K562 (cell line): Measurements from ENCODE around the gene EBI3. TPM values are rescaled to one million over a fixed set of nuclear protein-coding genes. Genes with fewer than 3 reads are reported as not detected.

Experiments
- ATAC-seq: fragments of 200-7000 bp; cut with Tn5 transposase; 3 replicates; pipeline ENCODE4 v1.9.1; 2020; ENCODE audit warnings: moderate library complexity
- BruUV-seq: library from RNA; stranded (reverse); fragments of 400-500 nt; replicated peaks from 2 replicates; lab custom pipeline; 2021; lab: Mats Ljungman, UMichigan
- CTCF ChIA-PET: fragments of 300-600 bp; formaldehyde crosslinking; extraction: SDS; loops from one replicate; lab custom pipeline; 2021; ENCODE audit warnings: low intra/inter-chr PET ratio; lab: Yijun Ruan, JAX
- POLR2A ChIA-PET: fragments of 300-600, 350-650 bp; sonication (Branson Sonifier 250); formaldehyde crosslinking; extraction: SDS; loops from one replicate; lab custom pipeline; 2021; ENCODE audit warnings: antibody characterized with exemption, inconsistent platforms; lab: Yijun Ruan, JAX
- DNase-seq, 4 experiments: peaks; one replicate each; pipeline versions ENCODE4 v3.0.0 to v3.0.0-alpha.2; 2011 to 2018; ENCODE audit warnings: low spot score in 3 of 4, mixed read lengths in 3 of 4; ENCODE audit errors: extremely low read depth in 1 of 4
- FAIRE-seq: peaks from 2 replicates; lab custom pipeline; 2011; peaks lifted over from hg19 to GRCh38; lab: Jason Lieb, UNC
- H2AFZ ChIP-seq: 2 replicates; pipeline ENCODE4 v1.6.0; 2011; ENCODE audit warnings: low read depth, low read length, control low read depth, inconsistent platforms
- H3K27ac ChIP-seq: fragments of 200-600 bp; 3 replicates; pipeline ENCODE4 v1.8.0; 2011; ENCODE audit warnings: low read depth, mild to moderate bottlenecking, control low read depth, inconsistent platforms, low read length, moderate library complexity, mixed read lengths; ENCODE audit errors: extremely low read depth
- H3K27me3 ChIP-seq, 2 experiments: fragments of 300-600 bp in 1 of 2; 2 replicates in 1 of 2; 3 replicates in 1 of 2; pipeline versions ENCODE4 v1.6.0 to v1.8.0; 2011; ENCODE audit warnings: inconsistent platforms in 2 of 2, low read length in 2 of 2, mild to moderate bottlenecking in 1 of 2, mixed read lengths in 1 of 2, moderate library complexity in 1 of 2; ENCODE audit not compliant: control insufficient read depth in 2 of 2, insufficient read depth in 2 of 2
- H3K36me3 ChIP-seq: fragments of 300-600 bp; 3 replicates; pipeline ENCODE4 v1.8.0; 2011; ENCODE audit warnings: mild to moderate bottlenecking, low read length, inconsistent platforms; ENCODE audit not compliant: control insufficient read depth, insufficient read depth
- H3K4me1 ChIP-seq, 2 experiments: fragments of 200-600 bp in 1 of 2; replicated peaks in 1 of 2; 2 replicates in 1 of 2; 3 replicates in 1 of 2; pipeline versions ENCODE4 v1.5.1 to v1.8.0; 2011; ENCODE audit warnings: inconsistent platforms in 2 of 2, low read length in 2 of 2, mild to moderate bottlenecking in 1 of 2, mixed read lengths in 1 of 2, moderate library complexity in 1 of 2; ENCODE audit not compliant: control insufficient read depth in 2 of 2, insufficient read depth in 2 of 2
- H3K4me2 ChIP-seq: 2 replicates; pipeline ENCODE4 v1.6.1; 2011; ENCODE audit warnings: low read length, control low read depth, inconsistent platforms, mixed read lengths; ENCODE audit not compliant: insufficient read depth
- H3K4me3 ChIP-seq: fragments of 200-600 bp; sonication (generic), shearing (Covaris generic); 2 replicates; pipeline ENCODE4 v1.5.1; 2016; ENCODE audit warnings: control low read depth, inconsistent platforms
- H3K79me2 ChIP-seq: fragments of 200-600 bp; 3 replicates; pipeline ENCODE4 v1.8.0; 2011; ENCODE audit warnings: low read length, inconsistent platforms; ENCODE audit not compliant: control insufficient read depth, insufficient read depth
- H3K9ac ChIP-seq, 2 experiments: 2 replicates each; pipeline versions ENCODE4 v1.6.0 to v1.6.1; 2011; ENCODE audit warnings: low read depth in 2 of 2, low read length in 2 of 2, control low read depth in 1 of 2, inconsistent platforms in 1 of 2, mild to moderate bottlenecking in 1 of 2, mixed read lengths in 1 of 2; ENCODE audit not compliant: insufficient read depth in 1 of 2
- H3K9me1 ChIP-seq: one replicate; pipeline ENCODE4 v1.6.0; 2011; ENCODE audit warnings: inconsistent platforms, mild to moderate bottlenecking, low read length, moderate library complexity; ENCODE audit not compliant: control insufficient read depth, insufficient read depth
- H3K9me3 ChIP-seq: replicated peaks from 2 replicates; pipeline ENCODE4 v1.5.1; 2011; ENCODE audit warnings: low read depth, low read length, inconsistent platforms; ENCODE audit not compliant: control insufficient read depth, insufficient read depth
- H4K20me1 ChIP-seq: replicated peaks from 2 replicates; pipeline ENCODE4 v1.6.1; 2011; ENCODE audit warnings: low read length, inconsistent platforms, mixed read lengths; ENCODE audit not compliant: control insufficient read depth, insufficient read depth
- ARID2 ChIP-seq: fragments of 450-650 bp; IDR thresholded peaks from 2 replicates; pipeline ENCODE4 v1.6.1; 2017; ENCODE audit warnings: antibody characterized with exemption, mild to moderate bottlenecking
- CC2D1A ChIP-seq: fragments of 450-650 bp; IDR thresholded peaks from 2 replicates; pipeline ENCODE4 v1.6.1; 2017; ENCODE audit warnings: mild to moderate bottlenecking
- EGR1 ChIP-seq: fragments of 450-650 bp; conservative IDR thresholded peaks from 2 replicates; pipeline ENCODE4 v1.6.1; 2017; ENCODE audit warnings: mild to moderate bottlenecking
- HLTF ChIP-seq: fragments of 450-650 bp; IDR thresholded peaks from 2 replicates; pipeline ENCODE4 v1.6.1; 2016
- MED1 ChIP-seq: sonication (generic); formaldehyde crosslinking; IDR thresholded peaks from 2 replicates; pipeline ENCODE4 v1.8.1; 2023; ENCODE audit warnings: missing genetic modification reagents, borderline replicate concordance
- MTA1 ChIP-seq: fragments of 450-650 bp; IDR thresholded peaks from 2 replicates; pipeline ENCODE4 v1.6.1; 2017; ENCODE audit warnings: borderline replicate concordance
- PML ChIP-seq: IDR thresholded peaks from 2 replicates; pipeline ENCODE4 v1.6.1; 2012; ENCODE audit warnings: low read length, inconsistent platforms
- STAG1 ChIP-seq: sonication (generic); formaldehyde crosslinking; IDR thresholded peaks from 2 replicates; pipeline ENCODE4 v1.5.0; 2020; ENCODE audit warnings: missing genetic modification reagents, borderline replicate concordance
- TARDBP ChIP-seq: fragments of 450-650 bp; IDR thresholded peaks from 2 replicates; pipeline ENCODE4 v1.6.1; 2016
- ZC3H4 ChIP-seq: sonication (generic); formaldehyde crosslinking; IDR thresholded peaks from 2 replicates; pipeline ENCODE4 v1.9.0; 2021; ENCODE audit warnings: missing genetic modification reagents, borderline replicate concordance
- ZNF133 ChIP-seq: fragments of 250-450 bp; sonication (Bioruptor Pico); IDR thresholded peaks from 2 replicates; pipeline ENCODE4 v1.4.0; 2020; ENCODE audit warnings: mild to moderate bottlenecking
- ZNF134 ChIP-seq: fragments of 250-450 bp; sonication (Bioruptor Pico); conservative IDR thresholded peaks from 2 replicates; pipeline ENCODE4 v1.4.0; 2020
- ZNF780A ChIP-seq: fragments of 250-450 bp; sonication (Bioruptor Pico); IDR thresholded peaks from 2 replicates; pipeline ENCODE4 v1.5.0; 2021; ENCODE audit warnings: mild to moderate bottlenecking
- WGBS: fragments of 100-300 bp; shearing (Covaris generic); methylation state at CpG from one replicate; pipeline ENCODE4 v1.1.6; 2016; ENCODE audit warnings: low coverage, mixed read lengths; ENCODE audit not compliant: insufficient coverage; ENCODE audit errors: missing lambda C conversion rate; 5-methylcytosine and 5-hydroxymethylcytosine counted together
- in situ Hi-C: fragments of 300-500 bp; cut with MboI; formaldehyde crosslinking; loops from 4 replicates; pipeline ENCODE4 v1.15.0; 2018; ENCODE audit warnings: inconsistent platforms, mixed read lengths
- intact Hi-C: fragments of 100-400 bp; cut with micrococcal nuclease; formaldehyde crosslinking; loops from 2 replicates; pipeline ENCODE4 v1.14.2; 2022
- polyA plus RNA-seq, 8 experiments: library from polyadenylated mRNA; depleted of rRNA in 4 of 8; stranded (reverse) in 5 of 8; unstranded in 3 of 8; fragments of >200 nt; fragmentation: Nextera tagmentation in 2 of 8; fragmentation: Illumina TruSeq in 1 of 8; extraction: Ambion mirVana in 2 of 8; extraction: Trizol in 1 of 8; gene quantifications; 2 replicates each; pipeline versions ENCODE4 v1.2.1 to v1.2.3, GENCODE V29; 2011 to 2014; ENCODE audit warnings: inconsistent platforms in 1 of 8, missing spikeins in 1 of 8
- total RNA-seq, 7 experiments: library from RNA; depleted of rRNA in 6 of 7; stranded (reverse); fragments of >200 nt in 6 of 7; fragmentation: Illumina TruSeq in 2 of 7; extraction: Trizol in 2 of 7; gene quantifications; 2 replicates each; pipeline versions ENCODE4 v1.2.1 to v1.2.3, GENCODE V29; 2011 to 2021; ENCODE audit warnings: low replicate concordance in 1 of 7
- TF ChIP-seq, protein P1 (sequence below): fragments of 450-650 bp; formaldehyde crosslinking; IDR thresholded peaks from 2 replicates; pipeline ENCODE4 v1.4.0; 2020; ENCODE audit warnings: mild to moderate bottlenecking
- TF ChIP-seq, protein P2 (sequence below): fragments of 250-450 bp; sonication (Bioruptor Pico); IDR thresholded peaks from 2 replicates; pipeline ENCODE4 v1.9.0; 2021; ENCODE audit warnings: mild to moderate bottlenecking
- TF ChIP-seq, protein P3 (sequence below): fragments of 450-650 bp; IDR thresholded peaks from 2 replicates; pipeline ENCODE4 v1.6.1; 2016; ENCODE audit warnings: antibody characterized with exemption

EBI3 gene
- total and polyA plus RNA-seq, 9 of the 15 experiments (the other 6 are each of a cell fraction or from before 2014, with no cell fraction given): 0.08 to 0.35 (median 0.22) TPM; not detected in 6

DNA sequence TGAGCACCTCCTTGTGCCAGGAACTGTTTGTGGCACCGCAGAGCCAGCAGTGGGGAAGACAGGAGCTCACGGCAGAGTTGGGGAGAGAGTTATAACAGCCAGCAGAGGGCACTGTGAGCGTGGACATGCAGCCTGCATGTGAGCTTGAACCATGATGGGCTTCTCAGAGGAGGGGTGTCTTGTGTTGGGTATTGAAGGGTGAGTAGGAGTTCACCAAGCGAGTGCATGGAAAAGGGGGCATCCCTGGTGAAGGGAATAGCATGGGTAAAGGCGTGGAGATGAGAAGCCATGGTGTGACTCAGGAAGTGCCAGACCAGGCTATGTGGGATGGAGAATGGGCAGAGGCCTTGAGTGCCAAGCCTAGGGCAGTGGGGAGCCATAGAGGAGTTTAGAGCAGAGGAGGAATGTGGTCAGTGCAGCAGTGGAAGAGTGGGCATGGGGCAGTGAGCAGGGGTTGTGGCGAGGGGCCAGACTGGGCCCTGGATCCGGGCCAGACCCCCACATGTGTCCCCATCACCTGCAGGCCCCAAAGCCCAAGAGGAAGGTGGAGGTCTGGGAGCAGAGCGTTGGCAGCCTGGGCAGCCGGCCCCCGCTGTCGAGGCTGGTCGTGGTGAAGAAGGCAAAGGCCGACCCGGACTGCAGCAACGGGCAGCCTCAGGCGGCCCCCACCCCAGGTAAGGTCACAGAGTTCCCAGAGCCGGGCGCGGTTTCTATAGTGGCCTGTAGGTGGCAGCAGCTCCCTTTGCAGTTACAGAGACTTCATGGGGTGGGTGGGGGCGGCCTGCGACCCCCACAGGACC, 38.0 kb downstream of the EBI3 start (continued):
- TF ChIP-seq, protein P1, sequence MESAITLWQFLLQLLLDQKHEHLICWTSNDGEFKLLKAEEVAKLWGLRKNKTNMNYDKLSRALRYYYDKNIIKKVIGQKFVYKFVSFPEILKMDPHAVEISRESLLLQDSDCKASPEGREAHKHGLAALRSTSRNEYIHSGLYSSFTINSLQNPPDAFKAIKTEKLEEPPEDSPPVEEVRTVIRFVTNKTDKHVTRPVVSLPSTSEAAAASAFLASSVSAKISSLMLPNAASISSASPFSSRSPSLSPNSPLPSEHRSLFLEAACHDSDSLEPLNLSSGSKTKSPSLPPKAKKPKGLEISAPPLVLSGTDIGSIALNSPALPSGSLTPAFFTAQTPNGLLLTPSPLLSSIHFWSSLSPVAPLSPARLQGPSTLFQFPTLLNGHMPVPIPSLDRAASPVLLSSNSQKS (CRISPR knock-in tag): no peak
- TF ChIP-seq ZNF133 (CRISPR knock-in tag): no peak
- TF ChIP-seq ZNF780A (CRISPR knock-in tag): no peak
- no peak for TF ChIP-seq TARDBP
- no peak for TF ChIP-seq ZNF134 (CRISPR knock-in tag)

DNA sequence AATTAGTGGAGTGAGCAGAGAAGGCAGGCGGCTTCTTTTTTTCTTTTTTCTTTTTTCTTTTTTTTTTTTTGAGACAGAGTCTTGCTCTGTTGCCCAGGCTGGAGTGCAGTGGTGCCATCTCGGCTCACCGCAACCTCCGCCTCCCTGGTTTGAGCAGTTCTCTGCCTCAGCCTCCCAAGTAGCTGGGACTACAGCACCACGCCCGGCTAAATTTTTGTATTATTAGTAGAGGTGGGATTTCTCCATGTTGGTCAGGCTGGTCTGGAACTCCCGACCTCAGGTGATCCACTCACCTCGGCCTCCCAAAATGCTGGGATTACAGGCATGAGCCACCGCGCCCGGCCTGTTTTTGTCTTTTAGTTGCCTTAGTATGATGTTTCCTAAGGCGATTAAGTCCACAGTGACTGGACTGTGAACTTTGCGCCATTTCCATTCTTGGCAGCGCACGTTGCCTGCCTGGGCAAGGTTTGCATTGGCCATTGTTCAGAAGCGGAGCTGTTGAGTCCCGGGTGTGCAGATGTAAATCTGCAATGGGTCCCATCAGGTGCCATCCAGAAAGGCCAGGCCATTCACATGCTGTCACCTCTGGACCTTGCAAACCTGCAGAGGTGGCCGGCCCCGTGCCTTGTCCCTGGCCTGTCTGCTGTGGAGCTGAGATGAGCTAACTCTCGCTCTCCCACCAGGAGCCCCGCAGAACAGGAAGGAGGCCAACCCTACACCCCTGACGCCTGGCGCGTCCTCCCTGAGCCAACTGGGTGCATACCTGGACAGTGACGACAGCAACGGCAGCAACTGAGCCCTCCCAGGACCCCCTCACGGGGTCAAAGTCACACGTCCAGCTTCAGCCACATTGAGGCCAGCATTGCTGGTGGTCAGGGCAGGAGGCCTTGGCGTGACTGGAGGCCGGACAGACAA, 38.8 kb downstream of the EBI3 start:
- DNase-seq (no peak), FAIRE-seq (no peak), ATAC-seq (no peak)
- in situ Hi-C loops: no loop called here
- Histone ChIP-seq H3K36me3 (peaks cover 25% of the 10 kb centered on the region; the same call in 2 of the 3 replicates), H3K4me3 (no peak overlapping the region), H2AFZ (no peak overlapping the region), H3K27me3 (no peaks in the 10 kb centered on the region), H3K27ac (no peak overlapping the region), H3K79me2 (no peaks in the 10 kb centered on the region), H3K9ac (peak overlapping the region in 1 of 2 experiments; percentile 76; a peak in 2 of 4 replicates), H4K20me1 (no peaks in the 10 kb centered on the region; the same call in 1 of the 2 replicates), H3K9me3 (no peaks in the 10 kb centered on the region), H3K4me1 (peaks cover 0 to 17% of the 10 kb centered on the region in 2 experiments; a peak in 2 of 5 replicates), H3K4me2 (no peak overlapping the region), H3K9me1 (peaks cover 3% of the 10 kb centered on the region)
- no TSS peak for BruUV-seq
- ChIA-PET CTCF (interaction anchor here (0.6 to 3.8 kb wide), 8 partner anchors 75 to 290 kb away, joined by 3 to 49 read pairs (median 6); partner anchors contain the start of genes MPND and SH3GL1), POLR2A (interaction anchor here (1.3 kb wide), 1 partner anchor 84 kb away, joined by 6 read pairs; no protein-coding TSS in a partner anchor)
- intact Hi-C loops: loop anchor here (1.0 to 2.0 kb wide), 3 partner anchors 85 to 257 kb away; partner anchors contain the start of gene SH3GL1
- WGBS: 81% methylated on average over 21 of the region's 30 CpGs
- TF ChIP-seq PML (no peak), MTA1 (0 out of 2 replicates have a peak, but pooled peaks have one; percentile 16), ARID2 (peak; percentile 63; the same call in 1 of the 2 replicates), MED1 (CRISPR knock-in tag) (no peak), EGR1 (0 out of 2 replicates have a peak, but pooled peaks have one; percentile 38), ZC3H4 (CRISPR knock-in tag) (0 out of 2 replicates have a peak, but pooled peaks have one; percentile 30), STAG1 (CRISPR knock-in tag) (peak; percentile 30; the same call in 1 of the 2 replicates), HLTF (0 out of 2 replicates have a peak, but pooled peaks have one; percentile 25), CC2D1A (peak; percentile 83; the same call in 1 of the 2 replicates)
- TF ChIP-seq, protein P2, sequence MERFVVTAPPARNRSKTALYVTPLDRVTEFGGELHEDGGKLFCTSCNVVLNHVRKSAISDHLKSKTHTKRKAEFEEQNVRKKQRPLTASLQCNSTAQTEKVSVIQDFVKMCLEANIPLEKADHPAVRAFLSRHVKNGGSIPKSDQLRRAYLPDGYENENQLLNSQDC (CRISPR knock-in tag): no peak
- TF ChIP-seq, protein P3, sequence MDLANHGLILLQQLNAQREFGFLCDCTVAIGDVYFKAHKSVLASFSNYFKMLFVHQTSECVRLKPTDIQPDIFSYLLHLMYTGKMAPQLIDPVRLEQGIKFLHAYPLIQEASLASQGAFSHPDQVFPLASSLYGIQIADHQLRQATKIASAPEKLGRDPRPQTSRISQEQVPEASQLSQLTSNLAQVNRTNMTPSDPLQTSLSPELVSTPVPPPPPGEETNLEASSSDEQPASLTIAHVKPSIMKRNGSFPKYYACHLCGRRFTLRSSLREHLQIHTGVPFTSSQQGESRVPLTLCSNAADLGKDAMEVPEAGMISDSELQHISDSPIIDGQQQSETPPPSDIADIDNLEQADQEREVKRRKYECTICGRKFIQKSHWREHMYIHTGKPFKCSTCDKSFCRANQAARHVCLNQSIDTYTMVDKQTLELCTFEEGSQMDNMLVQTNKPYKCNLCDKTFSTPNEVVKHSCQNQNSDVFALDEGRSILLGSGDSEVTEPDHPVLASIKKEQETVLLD: peak; percentile 3; the same call in 1 of the 2 replicates
